Measurements from ENCODE around the gene ZMYM4.

DNA sequence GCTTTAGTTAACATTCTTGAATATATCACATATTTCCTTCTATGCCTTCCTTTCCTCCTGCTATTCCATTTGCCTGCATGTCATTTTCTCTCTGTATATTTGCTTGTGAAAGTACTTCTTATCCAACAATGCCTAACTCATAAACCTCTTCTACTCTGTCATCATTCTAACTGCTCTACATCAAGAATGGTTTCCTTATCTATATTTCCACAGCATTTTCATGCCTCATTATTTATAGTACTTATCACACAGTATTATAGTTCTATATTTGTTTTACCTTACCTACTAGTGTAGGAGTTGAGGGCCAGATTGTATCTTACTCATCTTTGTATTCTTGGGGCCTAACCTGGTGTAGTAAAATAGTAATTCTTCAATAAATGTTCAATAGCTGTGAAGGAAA lies 91.5 kb downstream of the ZMYM4 start:
- TF ChIP-seq, protein P1, sequence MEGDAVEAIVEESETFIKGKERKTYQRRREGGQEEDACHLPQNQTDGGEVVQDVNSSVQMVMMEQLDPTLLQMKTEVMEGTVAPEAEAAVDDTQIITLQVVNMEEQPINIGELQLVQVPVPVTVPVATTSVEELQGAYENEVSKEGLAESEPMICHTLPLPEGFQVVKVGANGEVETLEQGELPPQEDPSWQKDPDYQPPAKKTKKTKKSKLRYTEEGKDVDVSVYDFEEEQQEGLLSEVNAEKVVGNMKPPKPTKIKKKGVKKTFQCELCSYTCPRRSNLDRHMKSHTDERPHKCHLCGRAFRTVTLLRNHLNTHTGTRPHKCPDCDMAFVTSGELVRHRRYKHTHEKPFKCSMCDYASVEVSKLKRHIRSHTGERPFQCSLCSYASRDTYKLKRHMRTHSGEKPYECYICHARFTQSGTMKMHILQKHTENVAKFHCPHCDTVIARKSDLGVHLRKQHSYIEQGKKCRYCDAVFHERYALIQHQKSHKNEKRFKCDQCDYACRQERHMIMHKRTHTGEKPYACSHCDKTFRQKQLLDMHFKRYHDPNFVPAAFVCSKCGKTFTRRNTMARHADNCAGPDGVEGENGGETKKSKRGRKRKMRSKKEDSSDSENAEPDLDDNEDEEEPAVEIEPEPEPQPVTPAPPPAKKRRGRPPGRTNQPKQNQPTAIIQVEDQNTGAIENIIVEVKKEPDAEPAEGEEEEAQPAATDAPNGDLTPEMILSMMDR (IDR thresholded peaks at IDR 0.05), result no peak
- TF ChIP-seq POLR2A (IDR thresholded peaks at IDR 0.05), result no peak

Data from esophagus squamous epithelium (tissue), 4 donors.